ENCODE measurements around the gene BCL2L1.

Gene BCL2L1

GRCh38 chr20:31710423-31711108 lies 12.1 kb downstream of the BCL2L1 start:
- DNase-seq = peak in 2 of 51 donors; percentile 13 to 16

GRCh38 chr20:31709939-31710338 lies 12.7 kb downstream of the BCL2L1 start:
- no peak for DNase-seq

- no peak for DNase-seq
Measured at GRCh38 chr20:31708736-31709534, 13.7 kb downstream of the BCL2L1 start.

- peak in 7 of 51 donors; percentile 12 to 37 (median 16) for DNase-seq
Measured at GRCh38 chr20:31707994-31708735, 14.5 kb downstream of the BCL2L1 start.

GRCh38 chr20:31707258-31707615 lies 15.4 kb downstream of the BCL2L1 start:
- no peak for DNase-seq

- DNase-seq = no peak
Measured at GRCh38 chr20:31706607-31707257, 15.9 kb downstream of the BCL2L1 start.

GRCh38 chr20:31705598-31706597 lies 16.8 kb downstream of the BCL2L1 start:
- DNase-seq = no peak

- no peak for DNase-seq
Measured at GRCh38 chr20:31705191-31705590, 17.5 kb downstream of the BCL2L1 start.

- no peak for DNase-seq
Measured at GRCh38 chr20:31704225-31705119, 18.2 kb downstream of the BCL2L1 start.

- no peak for DNase-seq
Measured at GRCh38 chr20:31701591-31701990, 21.1 kb downstream of the BCL2L1 start.

GRCh38 chr20:31700747-31701146 lies 21.9 kb downstream of the BCL2L1 start:
- DNase-seq = no peak

GRCh38 chr20:31699801-31700728 lies 22.6 kb downstream of the BCL2L1 start:
- DNase-seq = no peak

- peak in 32 of 51 donors; percentile 6 to 76 (median 43) for DNase-seq
Measured at GRCh38 chr20:31698803-31699718, 23.6 kb downstream of the BCL2L1 start.

- DNase-seq = no peak
Measured at GRCh38 chr20:31698243-31698802, 24.3 kb downstream of the BCL2L1 start.

GRCh38 chr20:31695849-31696804 lies 26.5 kb downstream of the BCL2L1 start:
- no peak for DNase-seq

Measured in hypothalamus (tissue), 51 donors.